GM12865 (cell line): ENCODE results near the gene NEUROG1.

Experiments
- DNase-seq: peaks from one replicate; pipeline ENCODE4 v3.0.0; 2010; ENCODE audit warnings: low read depth
- H3K4me3 ChIP-seq: 2 replicates; pipeline ENCODE4 v1.5.1; 2011; ENCODE audit warnings: mild to moderate bottlenecking, low read depth, low read length, control low read depth
- TF ChIP-seq, protein P1 (sequence below): IDR thresholded peaks from 2 replicates; pipeline ENCODE4 v1.5.1; 2011; ENCODE audit warnings: low read length, control low read depth, low read depth, inconsistent platforms; ENCODE audit not compliant: insufficient read depth; ENCODE audit errors: missing control alignments

The NEUROG1 gene

GRCh38 chr5:135545099-135545498, 9.3 kb upstream of the NEUROG1 start:
- no peak for DNase-seq
- H3K4me3 ChIP-seq: no peak overlapping the region

GRCh38 chr5:135543485-135544304, 7.9 kb upstream of the NEUROG1 start:
- H3K4me3 ChIP-seq: peak overlapping the region; percentile 45
- TF ChIP-seq, protein P1, sequence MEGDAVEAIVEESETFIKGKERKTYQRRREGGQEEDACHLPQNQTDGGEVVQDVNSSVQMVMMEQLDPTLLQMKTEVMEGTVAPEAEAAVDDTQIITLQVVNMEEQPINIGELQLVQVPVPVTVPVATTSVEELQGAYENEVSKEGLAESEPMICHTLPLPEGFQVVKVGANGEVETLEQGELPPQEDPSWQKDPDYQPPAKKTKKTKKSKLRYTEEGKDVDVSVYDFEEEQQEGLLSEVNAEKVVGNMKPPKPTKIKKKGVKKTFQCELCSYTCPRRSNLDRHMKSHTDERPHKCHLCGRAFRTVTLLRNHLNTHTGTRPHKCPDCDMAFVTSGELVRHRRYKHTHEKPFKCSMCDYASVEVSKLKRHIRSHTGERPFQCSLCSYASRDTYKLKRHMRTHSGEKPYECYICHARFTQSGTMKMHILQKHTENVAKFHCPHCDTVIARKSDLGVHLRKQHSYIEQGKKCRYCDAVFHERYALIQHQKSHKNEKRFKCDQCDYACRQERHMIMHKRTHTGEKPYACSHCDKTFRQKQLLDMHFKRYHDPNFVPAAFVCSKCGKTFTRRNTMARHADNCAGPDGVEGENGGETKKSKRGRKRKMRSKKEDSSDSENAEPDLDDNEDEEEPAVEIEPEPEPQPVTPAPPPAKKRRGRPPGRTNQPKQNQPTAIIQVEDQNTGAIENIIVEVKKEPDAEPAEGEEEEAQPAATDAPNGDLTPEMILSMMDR: no peak
- peak; percentile 18 for DNase-seq

More at GRCh38 chr5:135545099-135545498, 9.3 kb upstream of the NEUROG1 start:
- TF ChIP-seq, protein P1: no peak

- TF ChIP-seq, protein P1: no peak
- H3K4me3 ChIP-seq: peak overlapping the region; percentile 45
- no peak for DNase-seq
These were observed 7.3 kb upstream of the NEUROG1 start for GRCh38 chr5:135543001-135543484.

- DNase-seq: no peak
- H3K4me3 ChIP-seq: no peak overlapping the region
- TF ChIP-seq, protein P1: no peak
These were observed 6.2 kb upstream of the NEUROG1 start for GRCh38 chr5:135541807-135542502.

DNA sequence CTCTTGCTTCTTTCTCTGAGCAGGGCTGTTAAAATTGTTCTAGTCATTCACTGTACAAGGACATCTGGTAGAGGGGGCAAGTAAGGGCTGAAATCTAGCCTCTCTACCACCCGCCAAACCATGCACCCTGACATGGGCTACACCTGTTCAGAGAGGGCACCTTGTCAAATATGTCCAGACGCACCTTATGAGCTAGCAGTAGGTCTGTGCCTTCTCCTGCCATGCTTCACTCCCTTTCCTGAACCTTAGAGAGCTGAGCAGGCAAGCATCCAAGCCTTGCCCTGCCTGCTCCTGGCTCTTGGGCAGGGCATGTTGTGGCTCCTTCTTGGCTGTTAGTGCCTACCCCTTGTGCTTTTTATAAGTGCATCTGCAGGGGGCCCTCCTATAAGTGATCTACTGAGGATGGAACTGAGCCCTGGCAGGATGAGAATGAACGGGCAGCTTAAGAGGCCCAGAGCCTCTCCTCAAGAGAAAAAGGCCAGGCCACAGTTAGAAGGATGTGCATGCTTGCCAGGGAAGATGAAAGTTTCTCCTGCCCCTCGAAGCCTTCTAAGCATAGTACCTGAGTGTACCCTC, 3.8 kb upstream of the NEUROG1 start:
- TF ChIP-seq, protein P1: no peak
- H3K4me3 ChIP-seq: no peak overlapping the region
- DNase-seq: no peak

- TF ChIP-seq, protein P1: no peak
- H3K4me3 ChIP-seq: no peak overlapping the region
- DNase-seq: no peak
These were observed 2.5 kb upstream of the NEUROG1 start for GRCh38 chr5:135538261-135538660.
